Epithelial cell of prostate (primary cell): ENCODE measurements around the gene TMEM233.

Experiments used
- DNase-seq: peaks from one replicate; pipeline ENCODE4 v3.0.0-alpha.2; 2011; ENCODE audit warnings: low read depth, low spot score
- H3K27ac ChIP-seq: fragments of 450-650 bp; 2 replicates; pipeline ENCODE4 v1.5.1; 2017; ENCODE audit warnings: mild to moderate bottlenecking

Gene TMEM233

GRCh38 chr12:119676573-119676972 is 83.0 kb downstream of the TMEM233 start:
- no peak for DNase-seq
- H3K27ac ChIP-seq, result no peak overlapping the region

DNA sequence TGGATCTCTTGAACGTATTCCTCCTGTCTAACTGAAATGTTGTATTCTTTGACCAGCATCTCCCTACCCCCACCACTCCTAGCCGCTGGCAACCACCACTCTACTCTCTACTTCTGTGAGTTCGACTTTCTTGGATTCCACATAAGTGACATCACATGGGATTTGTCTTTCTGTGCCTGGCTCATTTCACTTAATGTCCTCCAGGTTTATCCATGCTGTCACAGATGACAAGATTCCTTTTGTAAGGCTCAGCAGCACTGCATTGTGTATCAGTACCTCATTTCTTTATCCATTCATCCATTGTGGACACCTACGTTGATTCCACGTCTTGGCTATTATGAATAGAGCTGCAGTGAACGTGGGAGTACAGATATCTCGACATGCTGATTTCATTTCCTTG is 84.9 kb downstream of the TMEM233 start:
- H3K27ac ChIP-seq, result no peak overlapping the region
- no peak for DNase-seq

DNA sequence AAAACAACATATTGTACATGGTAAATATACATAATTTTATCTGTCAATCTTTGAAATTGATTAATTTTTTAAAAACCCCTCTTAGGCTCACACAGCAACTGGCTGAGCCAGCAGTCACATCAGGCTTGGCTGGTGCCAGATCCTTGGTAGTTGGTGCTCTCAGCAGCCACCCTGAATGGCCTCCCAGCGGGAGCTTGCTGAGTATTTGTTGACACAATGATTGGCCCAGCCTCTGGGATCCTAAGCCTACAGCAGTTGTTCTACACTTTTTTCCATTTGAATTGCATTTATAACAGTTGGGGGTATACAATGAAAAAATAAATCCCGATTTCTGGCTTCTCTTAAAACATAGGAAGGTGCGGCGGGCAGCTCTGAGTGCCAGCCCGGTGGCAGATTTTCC is 85.5 kb downstream of the TMEM233 start:
- no peak for DNase-seq
- H3K27ac ChIP-seq, result no peak overlapping the region

DNA sequence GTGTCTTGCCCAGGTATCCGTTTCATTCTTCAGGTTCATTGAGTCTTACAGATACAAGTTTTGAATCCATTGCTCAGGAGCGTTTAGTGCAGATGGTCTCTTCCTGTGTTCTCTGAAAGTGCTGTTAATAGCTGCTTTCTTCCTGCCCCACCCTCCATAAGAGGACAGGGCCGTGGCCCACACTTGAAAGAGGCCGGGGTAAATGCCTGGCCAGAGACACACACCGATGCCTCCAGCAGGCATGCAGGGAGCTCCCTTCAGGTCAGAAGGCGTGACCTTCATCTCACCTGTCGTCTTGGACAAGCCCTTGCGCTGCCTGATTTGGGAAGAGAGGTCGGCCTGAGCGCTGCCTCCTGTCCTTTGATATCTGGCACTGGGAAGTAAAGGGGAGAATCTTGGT is 85.9 kb downstream of the TMEM233 start:
- H3K27ac ChIP-seq, result no peak overlapping the region
- no peak for DNase-seq

DNA sequence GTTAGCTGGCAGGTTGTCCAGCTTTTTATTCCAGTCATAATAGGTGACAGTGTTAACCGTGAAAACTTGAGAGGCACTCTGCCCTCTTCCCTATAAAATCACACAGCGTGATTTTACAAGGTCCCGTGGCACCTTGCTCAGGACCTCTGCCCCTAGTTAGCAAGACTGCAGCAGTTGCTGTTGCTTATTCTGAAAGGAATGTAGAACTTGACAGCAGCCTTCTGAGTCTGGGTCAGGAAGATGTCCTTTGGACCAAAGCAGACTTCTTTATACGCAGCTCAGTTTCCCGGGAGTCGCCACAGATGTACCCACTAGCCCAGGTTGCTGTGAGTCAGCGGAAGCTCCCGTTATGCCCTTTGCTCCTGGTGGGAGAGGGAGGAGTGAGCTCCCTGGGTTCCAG is 87.5 kb downstream of the TMEM233 start:
- no peak overlapping the region for H3K27ac ChIP-seq
- DNase-seq, result no peak

- no peak for DNase-seq
- H3K27ac ChIP-seq, result no peak overlapping the region
Observed at GRCh38 chr12:119681728-119682638, 88.4 kb downstream of the TMEM233 start.

DNA sequence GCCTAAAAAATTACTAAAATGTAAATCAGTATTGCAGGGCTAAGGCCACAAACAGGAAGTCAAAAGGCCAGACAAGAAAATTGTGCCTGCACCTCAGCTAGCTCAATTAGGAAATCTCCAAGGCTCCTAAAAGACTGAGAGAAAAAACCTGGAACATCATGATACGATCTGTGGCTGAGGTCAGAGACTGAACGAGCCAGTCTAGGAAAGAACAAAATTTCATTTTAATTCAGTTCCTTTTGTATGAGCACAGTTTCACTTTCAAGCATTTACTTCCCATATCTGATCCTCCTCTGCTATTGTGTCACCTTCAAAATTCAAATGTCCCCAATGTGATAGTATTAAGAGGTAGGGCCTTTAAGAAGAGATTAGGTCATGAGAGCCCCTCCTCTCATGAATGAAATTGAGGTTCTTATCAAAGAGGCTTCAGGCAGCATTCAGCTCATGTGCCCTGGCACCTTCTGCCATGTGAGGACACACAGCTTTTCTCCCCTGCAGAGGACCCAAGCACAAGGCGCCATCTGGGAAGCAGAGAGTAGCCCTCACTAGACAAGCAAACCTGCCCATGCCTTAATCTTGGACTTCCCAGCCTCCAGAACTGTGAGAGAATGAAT is 89.2 kb downstream of the TMEM233 start:
- no peak for DNase-seq
- H3K27ac ChIP-seq, result no peak overlapping the region

- no peak for DNase-seq
Observed at GRCh38 chr12:119683413-119683812, 89.8 kb downstream of the TMEM233 start.

GRCh38 chr12:119683816-119684215 is 90.2 kb downstream of the TMEM233 start:
- no peak for DNase-seq
- no peak overlapping the region for H3K27ac ChIP-seq

More at GRCh38 chr12:119683413-119683812, 89.8 kb downstream of the TMEM233 start:
- H3K27ac ChIP-seq, result no peak overlapping the region

GRCh38 chr12:119684711-119685369 is 91.3 kb downstream of the TMEM233 start:
- DNase-seq, result no peak
- H3K27ac ChIP-seq, result no peak overlapping the region

- H3K27ac ChIP-seq, result no peak overlapping the region
- DNase-seq, result no peak
Observed at GRCh38 chr12:119685375-119685774, 91.8 kb downstream of the TMEM233 start.

DNA sequence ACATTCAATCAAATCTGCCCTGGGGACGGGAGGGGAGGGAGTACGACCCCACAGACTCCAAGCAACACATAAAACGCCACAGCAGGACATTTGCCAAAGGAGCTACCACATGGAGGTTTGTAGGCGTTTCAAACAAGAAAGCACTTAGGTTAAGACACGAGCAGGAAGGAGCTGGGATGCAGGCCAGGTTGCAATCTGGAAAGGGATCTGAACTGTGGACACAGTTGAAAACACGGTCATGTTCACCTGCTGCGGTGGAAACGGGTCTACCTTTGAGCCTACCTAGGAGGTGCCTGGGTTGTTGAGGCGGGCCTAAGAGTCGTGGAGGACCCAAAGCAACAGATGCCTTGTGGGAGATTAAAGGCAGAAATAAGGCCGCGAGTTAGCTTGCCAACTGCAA is 92.8 kb downstream of the TMEM233 start:
- H3K27ac ChIP-seq, result no peak overlapping the region
- DNase-seq, result no peak

- no peak for DNase-seq
- H3K27ac ChIP-seq, result no peak overlapping the region
Observed at GRCh38 chr12:119686776-119687175, 93.2 kb downstream of the TMEM233 start.

DNA sequence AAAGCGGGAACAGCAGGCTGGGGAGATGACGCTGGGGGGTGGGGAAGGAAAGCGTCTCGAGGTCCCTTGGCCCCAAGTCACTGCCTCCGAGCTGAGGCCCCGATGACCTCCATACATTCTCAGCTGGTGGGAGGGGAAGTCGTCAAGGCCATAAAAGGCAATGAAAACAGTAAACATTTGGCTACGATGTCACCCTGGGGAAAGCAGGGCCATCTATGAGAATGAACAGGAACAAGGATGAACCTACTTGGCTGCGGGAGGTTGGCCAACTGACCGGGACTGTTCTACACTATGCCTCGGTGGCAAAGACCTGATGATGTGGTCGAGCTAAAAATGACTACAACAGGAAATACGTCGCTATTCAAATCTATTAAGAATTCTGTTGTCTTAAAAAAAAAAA is 93.8 kb downstream of the TMEM233 start:
- DNase-seq, result no peak
- H3K27ac ChIP-seq, result no peak overlapping the region

- H3K27ac ChIP-seq, result no peak overlapping the region
- DNase-seq, result no peak
Observed at GRCh38 chr12:119687879-119688278, 94.3 kb downstream of the TMEM233 start.

- H3K27ac ChIP-seq, result no peak overlapping the region
Observed at GRCh38 chr12:119689935-119690500, 96.4 kb downstream of the TMEM233 start.

DNA sequence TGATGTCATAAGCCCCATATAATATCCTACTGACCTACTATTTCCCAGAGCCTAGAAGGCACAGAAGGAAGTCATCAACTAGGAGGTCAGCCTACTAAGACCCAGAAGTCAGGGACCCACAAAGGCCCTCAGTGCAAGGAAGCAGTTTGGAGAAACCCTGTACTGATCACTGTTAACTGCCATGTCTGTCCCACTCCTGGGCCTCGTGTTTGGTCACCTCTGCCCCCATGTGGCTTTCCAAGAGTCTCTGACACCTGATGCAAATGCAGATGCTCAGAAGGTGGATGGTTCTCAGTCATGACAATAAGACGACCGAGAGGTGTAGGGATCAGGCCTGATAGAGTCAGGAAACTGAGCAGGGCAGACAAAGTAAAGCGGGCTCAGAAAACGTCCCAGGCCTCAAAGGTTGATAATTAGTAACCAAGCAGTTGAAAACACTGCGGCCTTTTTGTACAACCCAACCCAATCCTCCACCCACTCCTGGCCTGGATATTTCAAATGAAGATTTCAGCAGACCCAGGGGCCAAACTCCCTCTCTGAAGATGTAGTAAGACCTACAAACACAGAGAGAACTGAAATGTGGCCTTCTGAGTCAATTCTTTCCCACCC is 97.7 kb downstream of the TMEM233 start:
- DNase-seq, result no peak
- no peak overlapping the region for H3K27ac ChIP-seq

More at GRCh38 chr12:119689935-119690500, 96.4 kb downstream of the TMEM233 start:
- DNase-seq, result no peak

- H3K27ac ChIP-seq, result no peak overlapping the region
- DNase-seq, result no peak
Observed at GRCh38 chr12:119692410-119692809, 98.8 kb downstream of the TMEM233 start.
